Measurements from ENCODE around the gene YY1. TPM values are rescaled to one million over a fixed set of nuclear protein-coding genes. Genes with fewer than 3 reads are reported as not detected.

YY1 gene
- total and polyA plus RNA-seq, 2 of the 8 experiments (the other 6 are each of a cell fraction or from before 2014, with no cell fraction given), result 26.4 to 106 TPM

- TF ChIP-seq CEBPB (IDR thresholded peaks at IDR 0.05; ENCODE audit: low read depth, low read length) (no peak), SP1 (IDR thresholded peaks at IDR 0.05; ENCODE audit: low read depth, low read length) (no peak), JUN (IDR thresholded peaks at IDR 0.05; ENCODE audit: low read depth, low read length) (no peak)
Observed at GRCh38 chr14:100295376-100296105, 56.6 kb downstream of the YY1 start (continued).
